SU-DHL-6 (cell line): ENCODE results near the gene EIF4H.

Experiments
- CTCF ChIP-seq: fragments of 200-600 bp; sonication (generic); IDR thresholded peaks from one replicate; pipeline ENCODE4 v1.5.1; 2017; ENCODE audit warnings: antibody characterized with exemption, mild to moderate bottlenecking, low read length, moderate library complexity; ENCODE audit not compliant: insufficient read depth, poor library complexity, severe bottlenecking
- EZH2phosphoT487 ChIP-seq: fragments of 200-600 bp; sonication (generic), shearing (Covaris generic); conservative IDR thresholded peaks from 2 replicates; pipeline ENCODE4 v1.6.1; 2018; ENCODE audit warnings: mild to moderate bottlenecking, antibody characterized with exemption, low read length, moderate library complexity, mixed read lengths

DNA sequence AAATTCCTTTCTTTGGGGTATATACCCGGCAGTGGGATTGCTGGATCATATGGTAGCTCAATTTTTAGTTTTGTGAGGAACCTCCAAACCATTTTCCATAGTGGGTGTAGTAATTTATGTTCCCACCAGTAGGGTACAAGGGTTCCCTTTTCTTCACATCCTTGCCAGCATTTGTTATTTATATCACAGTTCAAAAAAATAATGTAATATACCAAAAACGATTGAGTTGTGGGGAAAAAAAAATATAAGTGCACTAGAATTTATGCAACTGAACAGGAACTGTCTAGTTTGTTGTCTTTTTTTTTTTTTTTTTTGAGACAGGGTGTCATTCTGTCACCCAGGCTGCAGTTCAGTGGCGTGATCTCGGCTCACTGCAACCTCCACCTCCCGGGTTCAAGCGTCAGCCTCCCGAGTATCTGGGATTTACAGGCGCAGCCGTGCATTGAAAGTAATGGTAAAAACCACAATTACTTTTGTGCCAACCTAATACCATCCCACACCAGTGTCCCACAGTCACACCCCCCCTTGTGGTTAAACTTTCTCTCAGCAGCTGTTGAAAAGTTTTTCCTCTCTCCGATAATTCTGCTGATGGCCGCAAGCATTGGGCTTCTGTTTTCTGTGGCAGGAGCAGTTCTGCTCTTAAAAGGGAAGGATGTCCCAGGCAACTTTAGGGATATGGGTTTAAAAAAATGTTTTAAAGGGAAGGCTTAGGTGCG is 28.8 kb downstream of the EIF4H start:
- TF ChIP-seq CTCF = peak; percentile 65
- TF ChIP-seq EZH2phosphoT487 = no peak
